Activated T-helper 1 cell treated with anti-CD3 and anti-CD28 coated beads, Interleukin-12 subunit alpha, Interleukin-12 subunit beta, Interleukin-2, Interleukin-4 antibody, amounts not matched to agents 30 ng/mL and 10 ng/mL and 1 ng/mL, durations not matched to agents 14 hours and 24 hours and 36 hours (primary cell): ENCODE measurements around the gene PLEKHG5. TPM values are rescaled to one million over a fixed set of nuclear protein-coding genes. Genes with fewer than 3 reads are reported as not detected.

Experiments used
- DNase-seq: peaks from one replicate; pipeline ENCODE4 v3.0.0; 2021; ENCODE audit warnings: low spot score
- H3K27ac Mint-ChIP-seq: one replicate; pipeline ENCODE4 v1.8.0; 2021; ENCODE audit warnings: mild to moderate bottlenecking, mixed read lengths
- H3K27me3 Mint-ChIP-seq: one replicate; pipeline ENCODE4 v1.8.0; 2022; ENCODE audit warnings: mild to moderate bottlenecking, moderate library complexity, mixed read lengths; ENCODE audit not compliant: insufficient read depth
- H3K36me3 Mint-ChIP-seq: one replicate; pipeline ENCODE4 v1.8.0; 2021; ENCODE audit warnings: low read depth, mixed read lengths
- H3K4me1 Mint-ChIP-seq: one replicate; pipeline ENCODE4 v1.8.0; 2021; ENCODE audit warnings: low read depth, mixed read lengths
- H3K4me3 Mint-ChIP-seq: one replicate; pipeline ENCODE4 v1.8.0; 2021; ENCODE audit warnings: mild to moderate bottlenecking, moderate library complexity, mixed read lengths
- H3K9me3 Mint-ChIP-seq: one replicate; pipeline ENCODE4 v1.8.0; 2021; ENCODE audit warnings: mixed read lengths
- intact Hi-C: fragments of 100-400 bp; cut with micrococcal nuclease; formaldehyde crosslinking; loops from one replicate; pipeline ENCODE4 v1.15.1; 2024
- total RNA-seq: library from RNA; stranded (reverse); gene quantifications from 2 replicates; pipeline ENCODE4 v1.2.3, GENCODE V29; 2022

PLEKHG5 gene
- total RNA-seq, 1 donor from 2014 or later: 1.8 TPM

DNA sequence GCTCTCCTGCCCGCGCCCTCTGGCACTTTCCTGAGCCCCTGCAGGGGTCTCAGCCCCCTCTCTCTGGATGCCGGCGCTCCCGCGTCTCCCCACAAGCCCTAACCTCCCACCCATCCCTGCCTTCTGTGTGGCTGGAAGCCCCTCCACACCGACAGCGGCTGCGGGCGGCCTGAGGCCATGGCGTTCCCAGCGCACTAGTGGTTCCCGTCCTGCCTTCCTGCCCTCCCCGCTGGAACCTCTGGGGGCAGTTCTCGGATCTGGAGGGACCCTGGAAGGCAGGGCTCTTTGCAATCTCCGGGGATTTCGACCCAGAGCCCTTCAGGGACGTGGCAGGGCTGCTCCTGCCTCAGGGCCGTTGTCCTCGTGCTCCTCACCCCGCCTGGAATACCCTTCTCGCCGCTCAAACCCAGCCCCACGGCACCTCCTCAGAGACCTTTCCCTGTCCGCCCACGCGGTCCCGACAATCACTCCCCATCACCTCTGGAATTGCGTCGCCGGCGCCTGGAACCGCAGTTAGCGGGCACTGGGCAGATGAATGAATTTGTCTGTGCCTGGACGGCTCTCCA is 67.4 kb downstream of the PLEKHG5 start:
- Mint-ChIP-seq H3K27ac (no peak overlapping the region), H3K9me3 (no peaks in the 10 kb centered on the region), H3K4me1 (peaks cover 14% of the 10 kb centered on the region), H3K27me3 (peaks cover 53% of the 10 kb centered on the region), H3K4me3 (peak overlapping the region; percentile 42), H3K36me3 (no peaks in the 10 kb centered on the region)
- intact Hi-C loops: loop anchor here (1.0 to 5.0 kb wide), 3 partner anchors 14 to 177 kb away; no protein-coding TSS in a partner anchor
- no peak for DNase-seq

DNA sequence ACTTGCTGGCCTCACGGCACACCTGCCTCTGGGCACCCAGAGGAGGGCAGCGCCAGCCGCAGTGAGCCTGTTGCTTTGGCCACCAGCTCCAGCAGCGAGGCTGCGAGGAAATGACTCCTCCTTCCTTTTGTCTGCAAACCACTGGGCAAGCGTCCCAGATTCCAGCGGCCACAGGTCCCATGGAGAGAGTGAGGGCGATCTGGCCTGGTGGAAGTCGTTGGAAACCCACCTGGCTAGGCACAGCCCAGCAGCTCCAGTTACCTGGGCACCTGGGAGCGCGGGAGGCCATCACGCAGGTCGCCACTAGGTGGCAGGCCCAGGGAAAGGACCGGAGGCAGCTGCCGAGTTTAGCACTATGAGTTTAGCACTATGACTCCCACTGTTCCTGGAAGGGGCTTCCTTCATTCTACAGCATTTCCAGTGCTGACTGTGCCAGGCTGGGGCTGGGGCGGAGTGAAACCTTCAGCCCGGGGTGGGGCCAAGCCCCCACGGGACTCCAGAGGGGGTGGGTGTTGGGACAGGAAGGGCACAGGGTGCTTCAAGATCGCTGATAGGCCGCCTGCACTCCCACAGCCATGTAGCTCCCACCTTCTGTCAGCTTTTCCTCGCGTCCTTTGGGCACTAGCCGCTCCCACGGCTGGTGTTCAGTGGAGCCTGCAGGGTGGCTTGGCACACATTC is 68.0 kb downstream of the PLEKHG5 start:
- Mint-ChIP-seq H3K4me3 (peak overlapping the region; percentile 42), H3K36me3 (no peaks in the 10 kb centered on the region), H3K27me3 (peaks cover 54% of the 10 kb centered on the region), H3K9me3 (no peaks in the 10 kb centered on the region), H3K4me1 (peaks cover 14% of the 10 kb centered on the region), H3K27ac (no peak overlapping the region)
- intact Hi-C loops: loop anchor here (1.0 to 5.0 kb wide), 3 partner anchors 15 to 176 kb away; no protein-coding TSS in a partner anchor
- peak; percentile 56 for DNase-seq

- no peak for DNase-seq
- peaks cover 14% of the 10 kb centered on the region for H3K4me1 Mint-ChIP-seq
- intact Hi-C loops: loop anchor here (5.0 kb wide), 1 partner anchor 174 kb away; no protein-coding TSS in a partner anchor
- H3K4me3 Mint-ChIP-seq: no peak overlapping the region
- H3K36me3 Mint-ChIP-seq: no peaks in the 10 kb centered on the region
- no peak overlapping the region for H3K27ac Mint-ChIP-seq
- peaks cover 56% of the 10 kb centered on the region for H3K27me3 Mint-ChIP-seq
- H3K9me3 Mint-ChIP-seq: no peaks in the 10 kb centered on the region
These were observed 70.2 kb downstream of the PLEKHG5 start for GRCh38 chr1:6421266-6421665.

- H3K27ac Mint-ChIP-seq: no peak overlapping the region
- no peaks in the 10 kb centered on the region for H3K36me3 Mint-ChIP-seq
- intact Hi-C loops: loop anchor here (5.0 kb wide), 1 partner anchor 173 kb away; no protein-coding TSS in a partner anchor
- H3K27me3 Mint-ChIP-seq: peaks cover 57% of the 10 kb centered on the region
- DNase-seq: no peak
- no peak overlapping the region for H3K4me3 Mint-ChIP-seq
- H3K4me1 Mint-ChIP-seq: peaks cover 14% of the 10 kb centered on the region
- no peaks in the 10 kb centered on the region for H3K9me3 Mint-ChIP-seq
These were observed 70.9 kb downstream of the PLEKHG5 start for GRCh38 chr1:6420454-6421042.

DNA sequence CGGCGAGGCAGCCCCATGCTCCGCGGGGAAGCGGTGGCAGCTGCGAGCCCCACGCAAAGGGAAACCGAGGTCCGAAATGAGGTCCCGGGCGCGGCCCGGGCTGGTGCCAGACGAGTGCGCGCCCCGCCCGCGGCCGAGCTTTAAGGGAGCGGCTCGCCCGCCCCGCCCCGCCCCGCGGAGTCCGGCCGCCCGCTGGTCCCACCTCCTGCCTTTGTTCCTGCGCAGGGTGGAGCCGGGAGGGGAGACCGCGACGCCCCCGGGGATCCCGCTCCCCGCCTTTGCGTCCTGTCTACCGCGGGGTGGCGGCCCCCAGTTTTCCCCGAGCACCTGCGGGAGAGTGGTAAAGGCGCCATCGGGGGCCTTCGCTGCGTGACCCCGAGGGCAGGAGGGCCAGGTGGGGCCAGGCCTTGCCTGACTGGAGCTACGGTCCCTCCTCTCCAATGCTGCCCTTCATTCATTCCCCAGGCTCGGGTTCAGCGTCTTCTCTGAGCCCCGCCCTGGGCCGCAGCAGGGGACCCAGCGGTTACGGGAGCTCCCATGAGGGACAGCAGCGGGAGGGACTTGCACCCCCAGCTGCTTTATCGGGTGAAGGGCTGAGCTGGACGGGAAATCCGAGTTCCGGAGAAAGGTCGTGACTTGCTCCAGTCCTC is 71.5 kb downstream of the PLEKHG5 start, which contains the start of gene HES2:
Gene HES2 (minus strand): TSS at position 116 of the 650 bp plus-strand sequence. CDS start 99 bp downstream, at position 17.
- Mint-ChIP-seq H3K4me3 (peak within 1 kb of the TSS; percentile 53), H3K36me3 (no peaks in the 10 kb centered on the region)
- intact Hi-C loops: loop anchor here (5.0 kb wide), 1 partner anchor 173 kb away; no protein-coding TSS in a partner anchor

DNA sequence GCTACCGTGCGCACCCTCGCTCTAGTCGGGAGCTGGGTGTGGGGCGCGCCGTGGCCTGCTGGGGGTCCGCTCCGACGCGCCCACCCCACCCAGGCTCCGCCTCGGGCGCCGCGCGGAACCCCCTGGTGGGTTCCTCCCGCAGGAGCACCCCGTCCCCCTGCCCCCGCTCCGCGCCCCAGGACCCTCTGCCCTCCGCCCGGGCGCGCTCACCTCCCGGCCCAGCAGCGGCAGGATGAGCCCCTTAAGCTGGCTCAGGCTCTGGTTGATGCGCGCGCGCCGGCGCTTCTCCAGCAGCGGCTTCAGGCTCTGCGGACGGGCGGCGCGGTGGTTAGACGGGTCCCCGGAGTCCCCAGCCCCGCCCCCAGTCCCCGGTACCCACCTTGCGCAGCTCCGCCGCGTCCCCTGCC is 72.1 kb downstream of the PLEKHG5 start:
- no peak overlapping the region for H3K27ac Mint-ChIP-seq
- H3K36me3 Mint-ChIP-seq: no peaks in the 10 kb centered on the region
- H3K4me3 Mint-ChIP-seq: no peak overlapping the region
- peaks cover 17% of the 10 kb centered on the region for H3K4me1 Mint-ChIP-seq
- no peak for DNase-seq
- no peaks in the 10 kb centered on the region for H3K9me3 Mint-ChIP-seq
- intact Hi-C loops: no loop called here
- peaks cover 63% of the 10 kb centered on the region for H3K27me3 Mint-ChIP-seq

More for the DNA sequence above, 71.5 kb downstream of the PLEKHG5 start, which contains the start of gene HES2:
- no peak for DNase-seq
- H3K27me3 Mint-ChIP-seq: peaks cover 59% of the 10 kb centered on the region
- no peak within 1 kb of the TSS for H3K27ac Mint-ChIP-seq
- peaks cover 14% of the 10 kb centered on the region for H3K4me1 Mint-ChIP-seq
- H3K9me3 Mint-ChIP-seq: no peaks in the 10 kb centered on the region

DNA sequence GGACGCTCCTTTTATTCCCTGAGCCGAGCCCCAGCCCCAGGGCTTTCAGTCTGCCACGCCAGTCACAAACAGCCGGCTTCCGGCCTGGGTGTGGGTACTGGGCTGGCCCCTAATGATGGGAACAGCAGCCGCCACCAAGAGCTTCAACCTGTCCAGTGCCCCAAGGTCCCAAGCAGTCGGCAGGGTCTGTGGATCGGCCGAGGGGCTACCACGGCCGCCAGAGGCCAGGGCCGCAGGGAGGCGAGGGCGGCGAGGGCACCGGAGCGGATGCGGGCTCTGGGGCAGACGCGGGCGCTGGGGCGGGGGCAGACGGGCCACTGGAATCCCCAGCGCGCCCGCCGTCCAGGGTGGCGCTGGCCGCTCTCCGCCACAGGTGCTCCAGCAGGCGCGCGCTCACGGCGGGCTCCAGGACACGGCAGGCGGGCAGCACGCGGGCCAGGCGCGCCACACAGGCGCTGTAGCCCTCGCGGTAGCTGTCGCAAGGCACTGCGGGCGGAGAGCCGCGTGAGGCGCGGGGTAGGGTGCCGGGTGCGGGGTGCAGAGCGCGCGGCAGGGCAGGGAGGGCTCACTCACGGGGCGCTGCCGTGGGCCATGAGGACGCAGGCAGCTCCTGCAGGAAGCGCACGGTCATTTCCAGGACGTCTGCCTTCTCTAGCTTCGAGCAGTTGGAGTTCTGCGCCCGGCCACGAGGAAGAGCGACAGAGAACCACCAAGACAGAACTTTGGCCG is 72.6 kb downstream of the PLEKHG5 start:
- Mint-ChIP-seq H3K36me3 (no peaks in the 10 kb centered on the region), H3K9me3 (no peaks in the 10 kb centered on the region), H3K27me3 (peaks cover 63% of the 10 kb centered on the region), H3K4me1 (peaks cover 16% of the 10 kb centered on the region), H3K27ac (no peak overlapping the region), H3K4me3 (peak overlapping the region; percentile 53)
- intact Hi-C loops: no loop called here
- no peak for DNase-seq

DNA sequence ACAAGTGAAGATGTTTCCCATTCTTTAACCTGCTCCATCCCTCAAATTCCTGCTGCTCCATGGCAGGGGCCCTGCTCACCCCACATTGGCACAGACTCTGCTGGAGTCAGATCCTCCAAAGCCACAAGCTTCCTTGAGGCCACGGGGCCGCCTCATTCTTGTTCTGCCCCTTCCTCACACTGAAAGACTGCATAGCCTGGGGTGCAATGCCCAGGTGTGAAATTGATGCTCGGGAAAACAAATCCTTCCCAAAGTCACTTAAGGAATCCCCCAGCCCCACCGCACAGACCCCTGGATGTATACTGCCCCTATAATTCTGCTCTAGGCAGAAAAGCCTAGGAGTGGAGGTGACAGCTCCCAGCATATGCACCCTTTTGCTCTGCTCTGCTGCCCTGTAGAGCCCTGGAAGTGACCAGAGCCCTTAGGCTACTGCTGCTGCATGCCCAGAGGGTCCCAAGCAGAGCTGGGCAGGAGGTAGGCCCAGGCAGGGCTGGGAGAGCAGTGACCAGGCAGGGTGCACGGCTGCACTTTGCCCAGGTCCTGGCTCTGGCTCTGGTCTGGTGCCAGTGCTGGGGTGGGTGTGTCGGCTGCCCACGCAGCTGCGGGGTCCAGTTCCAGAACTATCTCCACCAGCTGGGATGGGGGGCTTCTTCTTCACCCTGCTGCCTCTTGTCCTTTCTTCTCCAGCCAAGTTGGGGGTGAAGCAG is 73.4 kb downstream of the PLEKHG5 start:
- no peak for DNase-seq
- Mint-ChIP-seq H3K4me1 (peaks cover 16% of the 10 kb centered on the region), H3K36me3 (no peaks in the 10 kb centered on the region), H3K27ac (no peak overlapping the region), H3K27me3 (peaks cover 61% of the 10 kb centered on the region), H3K9me3 (no peaks in the 10 kb centered on the region), H3K4me3 (no peak overlapping the region)
- intact Hi-C loops: no loop called here

Other genes starting within 250 kb of the PLEKHG5 start
- gene HES3, start 247.5 kb downstream of the PLEKHG5 start, total RNA-seq: not detected in 2 replicates
- gene GPR153, start 230.6 kb downstream of the PLEKHG5 start, total RNA-seq: 1.4 and 1.6 TPM in 2 replicates
- 124 and 126 TPM in 2 replicates for gene ACOT7, start 97.9 kb downstream of the PLEKHG5 start, total RNA-seq
- gene HES2, start 71.7 kb downstream of the PLEKHG5 start, total RNA-seq: 0.27 and 0.29 TPM in 2 replicates
- gene ESPN, start 66.9 kb downstream of the PLEKHG5 start, total RNA-seq: 1.2 and 1.8 TPM in 2 replicates
- gene TNFRSF25, start 25.5 kb downstream of the PLEKHG5 start, total RNA-seq: 151 and 158 TPM in 2 replicates
- gene NOL9, start 62.8 kb upstream of the PLEKHG5 start, total RNA-seq: 50.4 and 58.9 TPM in 2 replicates
- not detected in 2 replicates for gene TAS1R1, start 63.6 kb upstream of the PLEKHG5 start, total RNA-seq
- 34.5 and 35.7 TPM in 2 replicates for gene ZBTB48, start 88.3 kb upstream of the PLEKHG5 start, total RNA-seq
- 27.8 and 28.1 TPM in 2 replicates for gene KLHL21, start 111.2 kb upstream of the PLEKHG5 start, total RNA-seq
- gene PHF13, start 122.1 kb upstream of the PLEKHG5 start, total RNA-seq: 18.8 and 19.5 TPM in 2 replicates
- gene THAP3, start 133.2 kb upstream of the PLEKHG5 start, total RNA-seq: 22.2 and 23.5 TPM in 2 replicates
- gene DNAJC11, start 210.1 kb upstream of the PLEKHG5 start, total RNA-seq: 81.4 and 84.4 TPM in 2 replicates